Measurements from ENCODE around the gene C6orf89.

Gene C6orf89

GRCh38 chr6:36949636-36950035 is 63.9 kb downstream of the C6orf89 start:
- DNase-seq: no peak

- DNase-seq: no peak
These were observed 68.1 kb downstream of the C6orf89 start for GRCh38 chr6:36953931-36954261.

DNA sequence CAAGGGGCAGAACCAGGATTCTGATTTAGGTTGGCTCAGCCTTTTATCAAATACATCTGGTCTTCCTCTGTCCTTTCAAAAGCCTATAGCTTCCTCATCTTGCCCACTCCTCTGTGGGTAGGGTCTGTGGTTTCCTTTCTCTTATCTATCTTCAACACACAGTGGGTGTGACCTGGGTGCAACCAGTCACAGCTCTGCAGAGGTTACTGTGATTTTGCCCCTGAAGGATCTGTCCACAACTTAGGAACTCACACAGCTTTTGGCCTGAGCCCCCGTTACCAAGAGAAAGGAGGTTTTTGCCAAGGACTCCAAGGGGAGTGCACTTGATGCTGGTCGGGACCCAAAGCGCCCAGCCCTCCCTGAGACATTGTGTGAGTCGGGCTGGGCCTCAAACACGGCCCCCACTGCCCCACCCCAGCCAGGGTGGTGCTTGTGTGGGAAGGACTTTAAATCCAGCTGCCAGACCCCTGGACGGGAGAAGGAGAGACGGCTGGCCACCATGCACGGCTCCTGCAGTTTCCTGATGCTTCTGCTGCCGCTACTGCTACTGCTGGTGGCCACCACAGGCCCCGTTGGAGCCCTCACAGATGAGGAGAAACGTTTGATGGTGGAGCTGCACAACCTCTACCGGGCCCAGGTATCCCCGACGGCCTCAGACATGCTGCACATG is 68.6 kb downstream of the C6orf89 start, which contains the start of gene PI16:
TSS of gene PI16 (plus strand) at position 477 of the 670 bp plus-strand sequence. CDS start at position 500, 23 bp downstream.
- peak; percentile 60 for DNase-seq

DNA sequence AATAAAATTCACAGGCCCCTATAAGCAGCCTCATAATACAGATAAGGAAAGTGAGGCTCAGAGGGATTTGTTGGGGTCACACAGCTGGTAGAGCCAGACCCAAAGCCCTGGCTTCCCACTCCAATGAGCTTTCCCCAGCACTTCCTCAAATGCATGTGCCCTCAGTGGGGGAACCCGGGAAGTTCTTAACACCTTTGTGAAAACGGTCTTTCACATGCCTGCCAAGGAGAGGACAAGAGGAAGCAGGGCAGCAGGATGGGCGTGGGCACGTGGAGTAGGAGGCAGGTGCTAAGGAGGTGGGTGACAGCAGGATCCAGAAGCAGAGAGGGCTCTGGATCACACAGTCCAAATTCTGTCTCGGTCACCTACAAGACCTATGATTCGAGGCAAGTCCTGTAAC is 69.4 kb downstream of the C6orf89 start:
- no peak for DNase-seq

DNA sequence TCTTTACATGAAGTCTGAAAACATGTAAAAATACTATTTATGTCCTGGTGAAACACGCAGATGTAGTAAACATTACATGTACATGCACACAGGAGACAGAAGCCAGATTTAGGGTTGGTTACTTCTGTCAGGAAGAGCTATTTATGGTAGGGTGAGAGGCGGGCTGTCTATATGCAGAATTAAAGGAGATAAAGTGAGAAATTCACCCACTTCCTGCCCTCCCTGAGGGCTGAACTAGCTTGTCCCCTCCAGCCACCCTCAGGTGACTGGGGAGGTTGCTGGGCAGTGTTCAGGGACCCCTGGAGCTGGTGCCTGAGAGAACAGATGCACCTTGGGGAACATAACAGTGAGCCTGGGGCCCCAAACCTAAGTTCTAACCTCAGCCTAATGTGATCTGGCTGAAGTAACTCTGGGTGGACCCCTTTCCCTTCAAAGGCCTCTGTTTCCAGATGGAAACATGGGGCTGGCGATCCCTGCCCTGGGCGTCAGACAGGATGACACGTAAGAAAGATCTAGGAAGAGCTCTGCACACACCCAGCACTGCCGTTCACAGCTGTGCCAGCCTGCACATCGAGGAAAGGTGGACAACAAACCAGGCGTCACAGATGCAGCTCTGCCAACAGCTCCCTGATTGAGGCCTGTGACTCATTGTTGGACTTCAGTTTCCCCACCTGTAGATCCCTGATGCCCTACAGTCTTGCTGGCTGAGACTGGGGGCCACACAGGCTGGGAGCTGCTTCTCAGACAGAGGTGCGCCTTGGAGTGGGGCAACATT is 70.1 kb downstream of the C6orf89 start:
- DNase-seq: no peak

DNA sequence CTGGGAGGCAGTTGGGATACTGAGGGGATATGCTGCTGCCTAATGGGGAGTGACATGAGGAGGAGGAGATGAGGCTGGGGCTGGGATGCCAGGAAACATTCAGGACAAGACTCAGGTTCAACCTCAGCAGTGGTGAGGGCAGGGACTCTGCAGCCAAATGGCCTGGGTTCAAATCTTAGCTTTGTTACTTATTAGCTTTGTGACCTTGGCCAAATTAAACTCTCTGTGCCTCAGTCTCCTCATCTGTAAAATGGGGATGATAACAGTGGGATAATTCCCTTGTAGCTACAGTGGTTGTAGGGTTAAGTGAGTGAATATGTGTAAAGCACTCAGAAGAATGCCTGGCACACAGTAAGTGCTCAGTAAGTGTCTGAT is 70.7 kb downstream of the C6orf89 start:
- DNase-seq: no peak

GRCh38 chr6:36957773-36958271 is 72.1 kb downstream of the C6orf89 start:
- DNase-seq: no peak

DNA sequence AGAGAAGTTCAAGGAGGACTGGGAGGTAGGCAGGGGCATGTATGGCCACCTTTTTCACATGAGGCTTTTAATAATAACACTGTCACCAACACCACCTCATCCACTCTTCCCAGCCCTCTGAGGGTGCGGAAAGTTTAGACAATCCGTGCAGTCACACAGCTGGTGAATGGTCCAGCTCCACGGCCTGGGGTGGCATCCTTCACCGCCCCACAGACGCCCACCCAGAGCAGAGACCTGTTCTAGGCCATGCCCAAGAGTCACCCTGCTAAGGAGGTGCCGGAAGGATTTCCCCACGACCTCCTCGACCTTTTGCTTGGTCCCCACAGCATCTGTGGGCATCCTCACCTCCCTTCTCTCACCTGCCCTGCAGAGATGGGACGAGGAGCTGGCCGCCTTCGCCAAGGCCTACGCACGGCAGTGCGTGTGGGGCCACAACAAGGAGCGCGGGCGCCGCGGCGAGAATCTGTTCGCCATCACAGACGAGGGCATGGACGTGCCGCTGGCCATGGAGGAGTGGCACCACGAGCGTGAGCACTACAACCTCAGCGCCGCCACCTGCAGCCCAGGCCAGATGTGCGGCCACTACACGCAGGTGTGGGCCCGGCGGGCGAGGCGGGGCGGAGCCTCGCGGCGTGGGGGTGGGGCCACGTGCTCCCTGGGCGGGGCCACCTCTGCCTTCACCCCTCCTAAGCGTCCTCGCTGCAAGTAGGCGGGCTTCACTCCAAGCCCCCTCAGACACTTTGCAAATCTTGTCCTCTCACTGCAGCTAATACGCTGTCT is 73.2 kb downstream of the C6orf89 start:
- DNase-seq: no peak

DNA sequence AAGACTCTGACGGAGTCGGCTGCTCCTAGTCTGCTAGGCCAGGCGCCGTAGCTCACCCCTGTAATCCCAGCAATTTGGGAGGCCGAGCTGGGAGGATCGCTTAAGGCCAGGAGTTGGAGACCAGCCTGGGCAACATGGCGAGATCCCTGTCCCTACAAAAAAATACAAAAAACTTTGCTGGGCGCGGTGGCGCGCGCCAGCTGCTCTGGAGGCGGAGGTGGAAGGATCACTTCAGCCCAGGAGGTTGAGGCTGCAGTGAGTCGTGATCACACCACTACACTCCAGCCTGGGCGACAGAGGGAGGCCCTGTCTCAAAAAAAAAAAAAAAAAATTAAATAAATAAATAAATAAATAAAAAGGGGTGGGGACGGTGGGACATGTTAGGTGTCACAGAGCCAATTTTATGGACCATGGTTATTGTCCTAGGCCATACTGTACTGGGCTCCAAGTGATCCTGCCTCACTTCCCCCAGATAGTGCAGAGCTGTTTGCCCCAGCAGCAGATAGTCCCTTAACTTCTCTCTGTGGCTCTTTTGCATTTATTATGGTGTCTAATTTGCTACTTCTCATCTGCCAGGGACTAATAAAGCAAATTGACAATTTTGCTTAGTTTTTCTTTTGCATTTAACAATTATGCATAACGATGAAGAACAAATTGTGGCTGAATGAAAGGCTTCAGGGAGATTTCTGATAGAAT is 74.0 kb downstream of the C6orf89 start:
- no peak for DNase-seq

DNA sequence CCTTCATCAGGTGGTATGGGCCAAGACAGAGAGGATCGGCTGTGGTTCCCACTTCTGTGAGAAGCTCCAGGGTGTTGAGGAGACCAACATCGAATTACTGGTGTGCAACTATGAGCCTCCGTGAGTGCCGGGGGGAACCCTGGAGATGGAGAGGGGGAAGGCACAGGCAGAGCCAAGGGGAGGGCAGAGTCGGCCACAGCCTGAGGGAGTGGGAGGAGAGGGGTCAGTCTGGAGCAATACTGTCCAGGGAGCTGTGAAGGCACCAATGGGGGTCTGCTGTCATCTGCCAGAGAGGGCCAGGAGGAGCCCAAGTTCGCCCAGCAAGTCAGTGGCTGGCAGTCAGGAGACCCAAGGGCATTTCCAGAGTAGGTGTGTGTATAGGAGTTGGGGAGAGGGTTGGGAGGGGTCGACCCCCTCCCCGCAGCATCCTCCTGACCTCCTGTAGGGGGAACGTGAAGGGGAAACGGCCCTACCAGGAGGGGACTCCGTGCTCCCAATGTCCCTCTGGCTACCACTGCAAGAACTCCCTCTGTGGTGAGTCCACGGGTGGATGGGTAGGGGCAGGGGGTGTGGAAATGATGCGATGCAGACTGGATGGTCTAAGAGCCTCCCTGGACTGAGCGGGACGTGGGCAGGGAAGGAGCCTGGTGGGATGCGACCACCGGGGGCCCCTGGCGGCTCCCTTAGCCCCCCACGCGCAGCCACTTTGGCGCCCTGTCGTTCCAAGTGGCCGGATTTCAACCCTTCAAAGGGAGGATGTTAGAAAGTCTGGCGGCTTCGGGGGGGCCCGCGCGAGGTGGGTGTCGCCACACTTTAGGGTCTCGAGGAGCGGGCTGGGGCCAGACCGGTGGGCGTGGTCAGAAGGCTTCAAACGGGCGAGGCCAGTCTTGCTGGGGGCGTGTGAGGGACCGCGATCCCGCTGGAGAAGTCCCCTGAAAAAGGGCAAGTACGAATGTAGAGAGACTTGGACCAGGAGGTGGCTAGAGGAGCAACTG is 76.0 kb downstream of the C6orf89 start:
- DNase-seq: no peak

DNA sequence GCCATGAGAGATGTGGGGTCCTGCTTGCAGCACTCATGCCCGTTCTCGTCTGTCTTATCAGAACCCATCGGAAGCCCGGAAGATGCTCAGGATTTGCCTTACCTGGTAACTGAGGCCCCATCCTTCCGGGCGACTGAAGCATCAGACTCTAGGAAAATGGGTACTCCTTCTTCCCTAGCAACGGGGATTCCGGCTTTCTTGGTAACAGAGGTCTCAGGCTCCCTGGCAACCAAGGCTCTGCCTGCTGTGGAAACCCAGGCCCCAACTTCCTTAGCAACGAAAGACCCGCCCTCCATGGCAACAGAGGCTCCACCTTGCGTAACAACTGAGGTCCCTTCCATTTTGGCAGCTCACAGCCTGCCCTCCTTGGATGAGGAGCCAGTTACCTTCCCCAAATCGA is 77.1 kb downstream of the C6orf89 start:
- peak; percentile 93 for DNase-seq

- peak; percentile 68 for DNase-seq
These were observed 77.9 kb downstream of the C6orf89 start for GRCh38 chr6:36963451-36964290.

- DNase-seq: no peak
These were observed 78.6 kb downstream of the C6orf89 start for GRCh38 chr6:36964349-36964748.

- no peak for DNase-seq
These were observed 79.2 kb downstream of the C6orf89 start for GRCh38 chr6:36964908-36965307.

- no peak for DNase-seq
These were observed 81.5 kb downstream of the C6orf89 start for GRCh38 chr6:36967301-36967700.

GRCh38 chr6:36967757-36968156 is 82.0 kb downstream of the C6orf89 start:
- no peak for DNase-seq

- DNase-seq: no peak
These were observed 82.7 kb downstream of the C6orf89 start for GRCh38 chr6:36968266-36968977.

DNA sequence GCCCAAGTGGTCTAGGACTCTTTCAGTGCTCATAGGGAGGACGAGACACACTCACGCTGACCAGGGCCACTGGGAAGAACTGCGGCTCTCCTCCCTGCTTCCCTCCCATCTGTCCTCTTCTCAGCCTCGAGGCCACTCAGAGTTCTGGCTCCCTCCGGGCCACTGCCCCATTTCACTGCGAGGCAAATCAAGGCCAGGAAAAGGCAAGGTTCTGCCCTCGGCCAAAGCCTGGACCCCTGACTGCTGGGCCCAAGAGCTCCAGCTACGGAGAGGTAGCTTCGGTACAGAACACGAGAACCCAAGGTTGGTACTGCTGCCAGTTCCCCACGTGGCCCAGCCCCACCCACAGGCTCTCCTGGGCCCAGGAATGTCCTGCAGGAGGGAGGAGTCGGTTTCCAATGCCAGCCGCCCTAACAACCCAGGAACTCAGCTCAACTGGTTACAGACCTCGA is 83.5 kb downstream of the C6orf89 start:
- no peak for DNase-seq

- DNase-seq: no peak
These were observed 84.5 kb downstream of the C6orf89 start for GRCh38 chr6:36969988-36970891.

Measured in CD4-positive, alpha-beta T cell treated with Interleukin-17A for 1 hour (primary cell).